GM21360 (cell line): ENCODE results near the gene CNTN5.
"Not testable (repeated sequence)": the region's sequence is repeated elsewhere in the genome, so short reads cannot be mapped to it uniquely, and the experiment has no call there.

Source experiments
- ATAC-seq: cut with Tn5 transposase; IDR thresholded peaks from one replicate; pipeline ENCODE4 v1.9.1; 2021; ENCODE audit warnings: mild to moderate bottlenecking, moderate library complexity; ENCODE audit not compliant: unreplicated experiment

The CNTN5 gene

GRCh38 chr11:99708928-99709672 lies 688.4 kb downstream of the CNTN5 start:
- ATAC-seq = no peak

- ATAC-seq = no peak
Measured at GRCh38 chr11:99716302-99716701, 695.6 kb downstream of the CNTN5 start.

GRCh38 chr11:99718291-99718690 lies 697.5 kb downstream of the CNTN5 start:
- no peak for ATAC-seq

- ATAC-seq = no peak
Measured at GRCh38 chr11:99739464-99740089, 718.8 kb downstream of the CNTN5 start.

- no peak for ATAC-seq
Measured at GRCh38 chr11:99742501-99742900, 721.8 kb downstream of the CNTN5 start.

- ATAC-seq = no peak
Measured at GRCh38 chr11:99759787-99760186, 739.0 kb downstream of the CNTN5 start.

- no peak for ATAC-seq
Measured at GRCh38 chr11:99766811-99767210, 746.1 kb downstream of the CNTN5 start.

- ATAC-seq = no peak
Measured at GRCh38 chr11:99773646-99774045, 752.9 kb downstream of the CNTN5 start.

GRCh38 chr11:99781074-99781473 lies 760.3 kb downstream of the CNTN5 start:
- no peak for ATAC-seq

GRCh38 chr11:99791354-99791753 lies 770.6 kb downstream of the CNTN5 start:
- ATAC-seq = no peak

GRCh38 chr11:99795999-99796398 lies 775.2 kb downstream of the CNTN5 start:
- ATAC-seq = no peak

GRCh38 chr11:99803501-99803900 lies 782.8 kb downstream of the CNTN5 start:
- ATAC-seq = no peak

- no peak for ATAC-seq
Measured at GRCh38 chr11:99812516-99812915, 791.8 kb downstream of the CNTN5 start.

- ATAC-seq = no peak
Measured at GRCh38 chr11:99814021-99814420, 793.3 kb downstream of the CNTN5 start.

GRCh38 chr11:99814738-99815137 lies 794.0 kb downstream of the CNTN5 start:
- ATAC-seq = no peak

- ATAC-seq = no peak
Measured at GRCh38 chr11:99818991-99819390, 798.2 kb downstream of the CNTN5 start.

- ATAC-seq = no peak
Measured at GRCh38 chr11:99822846-99823565, 802.3 kb downstream of the CNTN5 start.

GRCh38 chr11:99836739-99837138 lies 816.0 kb downstream of the CNTN5 start:
- not testable (repeated sequence) for ATAC-seq

- no peak for ATAC-seq
Measured at GRCh38 chr11:99841885-99842284, 821.1 kb downstream of the CNTN5 start.

GRCh38 chr11:99865951-99866350 lies 845.2 kb downstream of the CNTN5 start:
- no peak for ATAC-seq

- ATAC-seq = no peak
Measured at GRCh38 chr11:99881610-99882009, 860.9 kb downstream of the CNTN5 start.

- no peak for ATAC-seq
Measured at GRCh38 chr11:99884750-99885149, 864.0 kb downstream of the CNTN5 start.
